H9 (cell line): ENCODE measurements around the gene CDH23. TPM values are rescaled to one million over a fixed set of nuclear protein-coding genes. Genes with fewer than 3 reads are reported as not detected.

ENCODE experiments used
- DNase-seq: peaks from one replicate; pipeline ENCODE4 v3.0.0-alpha.2; 2017
- H2AFZ ChIP-seq: one replicate; pipeline ENCODE4 v1.6.1; 2013; ENCODE audit warnings: mild to moderate bottlenecking, low read length, control low read depth, moderate library complexity
- H2AK5ac ChIP-seq: 2 replicates; pipeline ENCODE4 v1.6.1; 2013; ENCODE audit warnings: low read length, control low read depth, mixed read lengths; ENCODE audit not compliant: insufficient read length
- H2BK120ac ChIP-seq: one replicate; pipeline ENCODE4 v1.6.1; 2013; ENCODE audit warnings: low read depth, mild to moderate bottlenecking, low read length, control low read depth, inconsistent platforms; ENCODE audit not compliant: poor library complexity, severe bottlenecking
- H2BK12ac ChIP-seq: 2 replicates; pipeline ENCODE4 v1.6.1; 2013; ENCODE audit warnings: low read length, control low read depth, mixed read lengths, low read depth; ENCODE audit not compliant: insufficient read length
- H2BK15ac ChIP-seq: 2 replicates; pipeline ENCODE4 v1.6.1; 2013; ENCODE audit warnings: low read depth, low read length, control low read depth
- H2BK20ac ChIP-seq: one replicate; pipeline ENCODE4 v1.6.1; 2013; ENCODE audit warnings: low read depth, mild to moderate bottlenecking, low read length, control low read depth, inconsistent platforms; ENCODE audit not compliant: poor library complexity, severe bottlenecking
- H2BK5ac ChIP-seq: 2 replicates; pipeline ENCODE4 v1.6.1; 2013; ENCODE audit warnings: low read length, control low read depth, mixed read lengths; ENCODE audit not compliant: insufficient read length
- H3K14ac ChIP-seq: 2 replicates; pipeline ENCODE4 v1.6.1; 2013; ENCODE audit warnings: low read length, control low read depth; ENCODE audit not compliant: insufficient read depth
- H3K18ac ChIP-seq: 2 replicates; pipeline ENCODE4 v1.6.1; 2013; ENCODE audit warnings: low read depth, mild to moderate bottlenecking, mixed read lengths, low read length, control low read depth; ENCODE audit not compliant: insufficient read length
- H3K23ac ChIP-seq: 2 replicates; pipeline ENCODE4 v1.6.1; 2013; ENCODE audit warnings: low read length, control low read depth, mixed read lengths, low read depth; ENCODE audit not compliant: insufficient read length
- H3K23me2 ChIP-seq: 2 replicates; pipeline ENCODE4 v1.6.1; 2013; ENCODE audit warnings: low read depth, mild to moderate bottlenecking, mixed read lengths, low read length, control low read depth; ENCODE audit not compliant: insufficient read length, poor library complexity, severe bottlenecking
- H3K27ac ChIP-seq: 2 replicates; pipeline ENCODE4 v1.5.1; 2013; ENCODE audit warnings: low read length, control low read depth, mixed read lengths, low read depth; ENCODE audit not compliant: insufficient read length
- H3K27me3 ChIP-seq: 2 replicates; pipeline ENCODE4 v1.6.1; 2013; ENCODE audit warnings: low read length, control low read depth, inconsistent platforms; ENCODE audit not compliant: insufficient read depth
- H3K4ac ChIP-seq: 2 replicates; pipeline ENCODE4 v1.6.1; 2013; ENCODE audit warnings: low read depth, mild to moderate bottlenecking, control low read depth, inconsistent platforms, low read length, moderate library complexity
- H3K4me1 ChIP-seq: 2 replicates; pipeline ENCODE4 v1.6.1; 2013; ENCODE audit warnings: low read length, control low read depth, inconsistent platforms; ENCODE audit not compliant: insufficient read depth
- H3K4me2 ChIP-seq: 2 replicates; pipeline ENCODE4 v1.6.1; 2013; ENCODE audit warnings: low read length, control low read depth, mixed read lengths; ENCODE audit not compliant: insufficient read length, insufficient read depth
- H3K56ac ChIP-seq: 2 replicates; pipeline ENCODE4 v1.6.1; 2013; ENCODE audit warnings: low read depth, mild to moderate bottlenecking, mixed read lengths, low read length, control low read depth; ENCODE audit not compliant: insufficient read length
- H3K79me1 ChIP-seq: 2 replicates; pipeline ENCODE4 v1.6.1; 2013; ENCODE audit warnings: low read depth, mild to moderate bottlenecking, moderate library complexity, low read length, control low read depth, inconsistent platforms; ENCODE audit not compliant: insufficient read depth, poor library complexity, severe bottlenecking
- H3K79me2 ChIP-seq: 2 replicates; pipeline ENCODE4 v1.6.1; 2013; ENCODE audit warnings: low read length, control low read depth, inconsistent platforms; ENCODE audit not compliant: insufficient read depth
- H3K9ac ChIP-seq: 2 replicates; pipeline ENCODE4 v1.6.1; 2013; ENCODE audit warnings: low read length, control low read depth, mixed read lengths; ENCODE audit not compliant: insufficient read length; ENCODE audit errors: extremely low read depth
- H3K9me3 ChIP-seq: one replicate; pipeline ENCODE4 v1.6.1; 2013; ENCODE audit warnings: low read depth, low read length, inconsistent platforms; ENCODE audit not compliant: control insufficient read depth
- H3T11ph ChIP-seq: one replicate; pipeline ENCODE4 v1.6.1; 2013; ENCODE audit warnings: mild to moderate bottlenecking, low read length, control low read depth, inconsistent platforms
- H4K20me1 ChIP-seq: one replicate; pipeline ENCODE4 v1.6.1; 2013; ENCODE audit not compliant: control insufficient read depth, insufficient read length, insufficient read depth
- H4K5ac ChIP-seq: 2 replicates; pipeline ENCODE4 v1.6.1; 2013; ENCODE audit warnings: low read depth, mild to moderate bottlenecking, mixed read lengths, low read length, control low read depth; ENCODE audit not compliant: insufficient read length
- H4K8ac ChIP-seq: replicated peaks from 2 replicates; pipeline ENCODE4 v1.6.1; 2013; ENCODE audit warnings: low read length, control low read depth, mixed read lengths, low read depth; ENCODE audit not compliant: insufficient read length
- H4K91ac ChIP-seq: 2 replicates; pipeline ENCODE4 v1.6.1; 2013; ENCODE audit warnings: low read depth, mild to moderate bottlenecking, moderate library complexity, mixed read lengths, low read length, control low read depth; ENCODE audit not compliant: insufficient read length
- H3K27ac Mint-ChIP-seq, 3 experiments: 2 replicates in 2 of 3; 3 replicates in 1 of 3; pipeline ENCODE4 v1.8.0; 2020 to 2021; ENCODE audit warnings: mixed read lengths in 3 of 3, mild to moderate bottlenecking in 1 of 3, moderate library complexity in 1 of 3
- H3K27me3 Mint-ChIP-seq: 2 replicates; pipeline ENCODE4 v1.8.0; 2021; ENCODE audit warnings: low read depth, mild to moderate bottlenecking, moderate library complexity, mixed read lengths
- H3K36me3 Mint-ChIP-seq, 3 experiments: 2 replicates in 2 of 3; 3 replicates in 1 of 3; pipeline ENCODE4 v1.8.0; 2020 to 2021; ENCODE audit warnings: low read depth in 3 of 3, mixed read lengths in 3 of 3; ENCODE audit not compliant: insufficient read depth in 1 of 3
- H3K4me1 Mint-ChIP-seq, 2 experiments: 2 replicates each; pipeline ENCODE4 v1.8.0; 2020; ENCODE audit warnings: mixed read lengths in 2 of 2
- H3K4me3 Mint-ChIP-seq, 2 experiments: 2 replicates in 1 of 2; 3 replicates in 1 of 2; pipeline ENCODE4 v1.8.0; 2020 to 2021; ENCODE audit warnings: mild to moderate bottlenecking in 2 of 2, mixed read lengths in 2 of 2, moderate library complexity in 1 of 2
- H3K9me3 Mint-ChIP-seq, 2 experiments: 2 replicates in 1 of 2; 3 replicates in 1 of 2; pipeline ENCODE4 v1.8.0; 2020; ENCODE audit warnings: mild to moderate bottlenecking in 2 of 2, mixed read lengths in 2 of 2, moderate library complexity in 1 of 2
- CTCF ChIP-seq: fragments of 200-600 bp; sonication (generic); conservative IDR thresholded peaks from 3 replicates; pipeline ENCODE4 v1.8.0; 2021; ENCODE audit warnings: antibody characterized with exemption, mild to moderate bottlenecking
- WGBS: extraction: QIAGEN DNeasy Blood & Tissue Kit; methylation state at CpG from one replicate; pipeline ENCODE4 v1.1.7; 2013; ENCODE audit warnings: missing lambda C conversion rate, low lambda C conversion rate, mixed read lengths; ENCODE audit not compliant: insufficient read length; ENCODE audit errors: extremely low coverage; 5-methylcytosine and 5-hydroxymethylcytosine counted together
- total RNA-seq: library from RNA; stranded (reverse); gene quantifications from 2 replicates; pipeline ENCODE4 v1.2.1, GENCODE V29; 2021

CDH23 gene
- total RNA-seq, 1 experiment from 2014 or later, result 2.1 TPM

DNA sequence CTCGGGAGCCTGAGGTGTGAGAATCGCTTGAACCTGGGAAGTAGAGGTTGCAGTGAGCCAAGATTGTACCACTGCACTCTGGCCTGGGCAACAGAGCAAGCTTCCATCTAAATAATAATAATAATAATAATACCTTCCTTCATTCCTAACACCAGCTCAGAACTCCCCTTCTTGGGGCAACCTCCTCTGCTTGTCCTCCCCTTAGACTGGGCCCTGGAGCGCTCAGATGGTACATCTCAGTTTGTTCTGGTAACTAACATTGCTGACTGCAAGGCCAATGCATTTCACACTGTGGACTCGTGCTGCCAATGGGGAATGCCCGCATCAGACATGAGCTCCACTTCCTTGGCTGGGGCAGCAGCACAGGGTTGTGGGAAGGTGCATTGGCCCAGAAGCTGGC is 245.3 kb downstream of the CDH23 start:
- H2BK120ac ChIP-seq, result no peak overlapping the region
- H3K14ac ChIP-seq, result no peak overlapping the region
- H4K91ac ChIP-seq, result no peak overlapping the region
- no peak overlapping the region for H3K27ac ChIP-seq
- no peak overlapping the region for H3K4ac ChIP-seq
- WGBS, result no CpG with 5 or more reads among the region's 5 CpGs
- H3K9ac ChIP-seq, result no peak overlapping the region
- no peak overlapping the region for H4K8ac ChIP-seq
- H3K27ac Mint-ChIP-seq, result peak overlapping the region in 1 of 3 experiments; percentile 41; a peak in 1 of 7 replicates
- H3K79me2 ChIP-seq, result no peaks in the 10 kb centered on the region
- peaks cover 3% of the 10 kb centered on the region; the same call in 1 of the 2 replicates for H3K4me1 ChIP-seq
- no peak for DNase-seq
- H3T11ph ChIP-seq, result no peak overlapping the region
- no peak overlapping the region for H2BK15ac ChIP-seq
- H3K9me3 ChIP-seq, result no peaks in the 10 kb centered on the region
- no peaks in the 10 kb centered on the region for H3K23me2 ChIP-seq
- H3K27me3 Mint-ChIP-seq, result peaks cover 39% of the 10 kb centered on the region
- H3K9me3 Mint-ChIP-seq, result no peaks in the 10 kb centered on the region; a peak in 2 of 5 replicates
- no peaks in the 10 kb centered on the region for H3K79me1 ChIP-seq
- no peak for TF ChIP-seq CTCF
- H3K4me2 ChIP-seq, result no peak overlapping the region
- no peak overlapping the region for H2AFZ ChIP-seq
- no peak overlapping the region for H2BK5ac ChIP-seq
- H3K4me3 Mint-ChIP-seq, result no peak overlapping the region
- no peaks in the 10 kb centered on the region for H3K36me3 Mint-ChIP-seq
- H3K27me3 ChIP-seq, result no peaks in the 10 kb centered on the region; the same call in 1 of the 2 replicates
- H4K20me1 ChIP-seq, result no peaks in the 10 kb centered on the region
- no peak overlapping the region for H3K23ac ChIP-seq
- no peak overlapping the region for H2AK5ac ChIP-seq
- no peak overlapping the region for H2BK20ac ChIP-seq
- H4K5ac ChIP-seq, result no peak overlapping the region
- H2BK12ac ChIP-seq, result no peak overlapping the region
- no peak overlapping the region for H3K56ac ChIP-seq
- H3K4me1 Mint-ChIP-seq, result peaks cover 31 to 46% of the 10 kb centered on the region in 2 experiments
- no peak overlapping the region for H3K18ac ChIP-seq
